ENCODE results near the gene ADD1. TPM values are rescaled to one million over a fixed set of nuclear protein-coding genes. Genes with fewer than 3 reads are reported as not detected.

The ADD1 gene
- total RNA-seq, 1 donor from 2014 or later = 131 TPM

- peaks cover 14% of the 10 kb centered on the region for H3K36me3 Mint-ChIP-seq
- Histone ChIP-seq H3K4me3 (no peak overlapping the region), H3F3A (ENCODE audit: low read depth) (peaks cover 9% of the 10 kb centered on the region), H4K20me1 (ENCODE audit: low read depth) (peaks cover 90% of the 10 kb centered on the region), H3K4me1 (no peaks in the 10 kb centered on the region), H3K27me3 (no peaks in the 10 kb centered on the region), H2AFZ (replicated peaks) (no peak overlapping the region), H3K9me3 (ENCODE audit: low read depth) (no peaks in the 10 kb centered on the region), H3K27ac (peak overlapping the region; percentile 54), H3K36me3 (peaks cover 5% of the 10 kb centered on the region), H3K4me2 (no peak overlapping the region), H3K79me2 (ENCODE audit: low read depth) (peaks cover 98% of the 10 kb centered on the region), H3K9ac (no peak overlapping the region)
- H3K27ac Mint-ChIP-seq = no peak overlapping the region
- DNase-seq (ENCODE audit: low spot score) = no peak
- H3K9me3 Mint-ChIP-seq = no peaks in the 10 kb centered on the region
- no peaks in the 10 kb centered on the region for H3K27me3 Mint-ChIP-seq (ENCODE audit: insufficient read depth, low read depth)
- no peak for TF ChIP-seq EZH2phosphoT487 (IDR thresholded peaks at IDR 0.05)
- TF ChIP-seq CTCF (IDR thresholded peaks at IDR 0.05) = no peak
- peaks cover 16% of the 10 kb centered on the region for H3K4me1 Mint-ChIP-seq
- no peak overlapping the region for H3K4me3 Mint-ChIP-seq
These were observed 7.5 kb downstream of the ADD1 start for GRCh38 chr4:2850966-2851798.

GRCh38 chr4:2852481-2852921 is 8.9 kb downstream of the ADD1 start:
- peaks cover 98% of the 10 kb centered on the region for H3K79me2 ChIP-seq (ENCODE audit: low read depth)
- peaks cover 1% of the 10 kb centered on the region for H3K9me3 Mint-ChIP-seq
- H2AFZ ChIP-seq (replicated peaks) = no peak overlapping the region
- H3F3A ChIP-seq (ENCODE audit: low read depth) = peaks cover 9% of the 10 kb centered on the region
- no peak overlapping the region for H3K4me2 ChIP-seq
- peaks cover 17% of the 10 kb centered on the region for H3K36me3 Mint-ChIP-seq
- H3K36me3 ChIP-seq = peaks cover 5% of the 10 kb centered on the region
- no peaks in the 10 kb centered on the region for H3K4me1 ChIP-seq
- no peak overlapping the region for H3K27ac Mint-ChIP-seq
- H3K9ac ChIP-seq = no peak overlapping the region
- H3K27me3 Mint-ChIP-seq (ENCODE audit: insufficient read depth, low read depth) = no peaks in the 10 kb centered on the region
- H3K4me1 Mint-ChIP-seq = peaks cover 16% of the 10 kb centered on the region
- H3K4me3 ChIP-seq = no peak overlapping the region
- no peaks in the 10 kb centered on the region for H3K27me3 ChIP-seq
- H3K27ac ChIP-seq = no peak overlapping the region
- no peak for DNase-seq (ENCODE audit: low spot score)
- TF ChIP-seq EZH2phosphoT487 (IDR thresholded peaks at IDR 0.05) = no peak
- no peak for TF ChIP-seq CTCF (IDR thresholded peaks at IDR 0.05)
- TF ChIP-seq EZH2 (IDR thresholded peaks at IDR 0.05) = no peak
- H3K9me3 ChIP-seq (ENCODE audit: low read depth) = no peaks in the 10 kb centered on the region
- peaks cover 88% of the 10 kb centered on the region for H4K20me1 ChIP-seq (ENCODE audit: low read depth)
- no peak overlapping the region for H3K4me3 Mint-ChIP-seq

GRCh38 chr4:2855584-2855983 is 11.9 kb downstream of the ADD1 start:
- no peak for DNase-seq (ENCODE audit: low spot score)
- H4K20me1 ChIP-seq (ENCODE audit: low read depth) = peaks cover 91% of the 10 kb centered on the region
- TF ChIP-seq CTCF (IDR thresholded peaks at IDR 0.05) (no peak), EZH2 (IDR thresholded peaks at IDR 0.05) (no peak), EZH2phosphoT487 (IDR thresholded peaks at IDR 0.05) (no peak)
- no peak overlapping the region for H3K4me3 Mint-ChIP-seq
- H3K4me1 ChIP-seq = peaks cover 12% of the 10 kb centered on the region
- peaks cover 9% of the 10 kb centered on the region for H3F3A ChIP-seq (ENCODE audit: low read depth)
- H3K27ac Mint-ChIP-seq = no peak overlapping the region
- peaks cover 19% of the 10 kb centered on the region for H3K36me3 Mint-ChIP-seq
- H3K4me3 ChIP-seq = no peak overlapping the region
- H3K27ac ChIP-seq = no peak overlapping the region
- H3K36me3 ChIP-seq = peaks cover 5% of the 10 kb centered on the region
- no peak overlapping the region for H2AFZ ChIP-seq (replicated peaks)
- peaks cover 9% of the 10 kb centered on the region for H3K4me1 Mint-ChIP-seq
- H3K79me2 ChIP-seq (ENCODE audit: low read depth) = peaks cover 100% of the 10 kb centered on the region
- H3K9ac ChIP-seq = no peak overlapping the region
- H3K9me3 ChIP-seq (ENCODE audit: low read depth) = no peaks in the 10 kb centered on the region
- H3K9me3 Mint-ChIP-seq = peaks cover 3% of the 10 kb centered on the region
- no peak overlapping the region for H3K4me2 ChIP-seq
- H3K27me3 Mint-ChIP-seq (ENCODE audit: insufficient read depth, low read depth) = no peaks in the 10 kb centered on the region
- H3K27me3 ChIP-seq = no peaks in the 10 kb centered on the region

All from neural progenitor cell (in vitro differentiated cells).